HG03045 (cell line): Measurements from ENCODE around the gene TBC1D22A.

Source experiments
- ATAC-seq: cut with Tn5 transposase; IDR thresholded peaks from one replicate; pipeline ENCODE4 v1.9.1; 2021; ENCODE audit warnings: mild to moderate bottlenecking, moderate library complexity; ENCODE audit not compliant: unreplicated experiment

Gene TBC1D22A

DNA sequence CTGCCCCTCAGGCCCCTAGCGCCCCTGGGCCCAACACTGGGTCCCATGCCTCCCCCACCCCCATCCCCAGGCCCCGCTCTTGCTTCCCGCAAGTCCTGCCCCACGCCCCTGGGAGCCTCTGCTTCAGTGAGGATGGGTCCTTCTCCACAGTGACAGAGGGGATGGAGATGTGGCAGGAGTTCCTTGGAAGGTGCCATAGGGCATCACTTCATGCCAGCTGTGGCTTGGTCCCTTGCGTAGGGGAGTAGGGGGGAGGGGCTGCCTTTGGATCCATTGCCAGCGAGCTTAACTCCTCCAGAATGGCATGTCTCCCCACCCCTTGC lies 9.5 kb upstream of the TBC1D22A start:
- ATAC-seq: no peak

DNA sequence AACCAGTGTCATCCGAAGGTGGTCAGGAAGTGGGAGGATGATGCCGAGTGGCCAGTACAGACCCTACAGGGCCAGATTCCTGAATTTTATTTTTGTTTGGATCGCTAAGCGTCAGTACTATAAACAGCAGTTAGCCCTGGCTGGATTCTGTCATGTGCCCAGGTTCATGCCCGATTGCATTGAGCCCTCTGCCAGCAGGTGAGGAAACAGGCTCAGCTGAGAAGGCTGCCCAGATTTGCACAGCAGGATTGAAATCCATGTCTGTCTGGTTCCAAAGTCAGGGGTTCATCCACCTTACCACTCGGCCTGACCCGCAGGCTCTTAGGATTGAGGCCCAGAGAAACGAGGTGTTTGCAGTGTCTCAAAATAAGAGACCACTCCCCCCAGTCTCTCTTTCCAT lies 9.1 kb upstream of the TBC1D22A start:
- no peak for ATAC-seq

DNA sequence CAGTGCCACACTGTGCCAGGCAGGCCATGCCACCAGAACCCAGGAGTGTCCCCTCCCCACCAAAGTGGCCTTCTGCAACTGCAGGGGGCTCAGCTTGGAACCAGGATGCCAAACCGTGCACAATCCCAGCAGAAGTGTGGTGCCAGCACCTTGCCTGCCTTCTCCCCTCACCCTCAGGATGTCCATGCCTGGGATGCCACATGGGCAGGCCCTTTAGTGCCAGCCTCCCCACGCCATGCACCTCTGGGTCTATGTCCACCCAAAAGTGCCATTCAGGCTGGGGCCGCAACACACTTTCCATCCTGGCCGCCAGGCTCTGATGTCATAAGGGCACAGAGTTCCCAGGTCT lies 8.7 kb upstream of the TBC1D22A start:
- ATAC-seq: no peak

DNA sequence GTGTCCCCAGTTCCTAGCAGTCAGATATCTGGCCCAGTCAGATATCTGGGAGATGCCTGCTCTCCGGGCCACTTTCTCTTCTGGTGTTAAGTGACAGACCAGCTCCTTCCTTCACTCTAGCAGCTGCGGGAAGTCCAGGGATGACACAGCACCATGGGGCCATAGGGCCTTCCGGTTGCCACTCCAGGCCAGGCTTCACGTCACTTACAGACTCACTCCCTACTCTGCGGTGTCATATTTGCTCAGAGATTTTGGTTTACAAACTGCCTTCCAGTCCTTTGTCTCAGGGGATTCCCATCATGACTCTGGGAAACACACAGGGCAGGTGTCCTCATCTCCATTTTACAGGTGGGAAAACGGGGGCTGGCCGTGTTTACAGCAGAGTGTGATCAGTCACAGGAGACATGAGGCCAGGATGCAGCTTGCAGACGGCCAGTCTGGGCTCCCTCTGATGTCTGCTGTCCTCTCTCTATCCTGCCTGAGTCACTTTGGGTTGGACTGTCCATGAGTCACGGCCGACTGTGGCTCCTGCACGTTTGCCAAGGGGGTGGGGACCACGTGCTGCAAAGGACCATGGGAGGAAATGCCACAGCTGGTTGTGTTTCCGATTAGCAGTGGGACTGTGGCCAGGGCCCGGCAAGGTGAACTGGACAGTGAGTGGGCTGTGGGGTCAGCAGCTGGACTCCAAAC lies 8.2 kb upstream of the TBC1D22A start:
- ATAC-seq: no peak

DNA sequence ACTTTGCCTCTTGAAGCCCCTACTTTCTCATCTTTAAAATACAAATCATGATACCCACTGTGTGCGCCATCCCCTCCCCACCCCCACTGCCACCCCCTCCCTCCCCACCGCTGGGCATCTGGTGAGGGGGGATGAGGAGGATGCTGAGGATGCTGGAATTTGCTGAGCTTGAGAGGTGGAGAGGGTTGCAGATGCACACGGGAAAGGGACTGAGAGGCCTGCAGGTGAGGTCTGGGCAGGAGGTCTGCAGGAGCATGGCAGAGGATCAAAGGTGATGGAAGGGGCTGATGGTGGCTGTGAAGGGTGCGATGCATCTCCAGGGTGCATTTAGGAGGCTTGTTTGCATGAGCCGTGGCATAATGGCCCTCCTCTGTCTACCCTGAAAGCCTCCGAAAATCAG lies 7.6 kb upstream of the TBC1D22A start:
- no peak for ATAC-seq

DNA sequence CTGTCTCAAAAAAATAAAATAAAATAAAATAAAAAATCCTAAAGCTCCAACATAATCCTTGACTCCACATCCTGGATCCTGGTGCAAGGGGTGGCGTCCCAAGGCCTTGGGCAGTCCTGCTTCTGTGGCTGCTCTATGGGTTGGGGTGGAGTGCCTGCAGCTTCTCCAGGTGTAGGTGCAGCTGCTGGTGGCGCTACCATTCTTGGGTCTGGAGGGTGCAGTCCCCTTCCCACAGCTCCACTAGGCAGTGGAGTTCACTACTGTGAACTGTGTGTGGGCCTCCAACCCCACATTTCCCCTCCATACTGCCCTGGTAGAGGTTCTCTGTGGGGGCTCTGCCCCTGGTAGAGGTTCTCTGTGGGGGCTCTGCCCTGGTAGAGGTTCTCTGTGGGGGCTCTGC lies 6.9 kb upstream of the TBC1D22A start:
- ATAC-seq: no peak

DNA sequence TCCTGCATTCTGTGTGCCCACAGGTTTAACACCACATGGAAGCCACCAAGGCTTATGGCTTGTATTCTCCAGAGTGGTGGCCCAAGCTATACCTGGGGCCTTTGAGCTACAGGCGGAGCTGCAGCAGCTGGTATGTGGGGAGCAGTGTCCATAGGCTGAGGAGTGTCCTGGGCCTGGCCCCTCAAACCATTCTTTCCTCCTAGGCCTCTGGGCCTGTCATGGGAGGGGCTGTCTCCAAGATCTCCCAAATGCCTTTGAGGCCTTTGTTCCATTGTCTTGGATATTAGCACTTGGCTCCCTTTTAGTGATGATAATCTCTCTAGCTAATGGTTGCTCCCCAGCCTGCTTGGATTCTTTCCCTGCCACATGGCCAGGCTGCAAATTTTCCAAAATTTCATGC lies 6.4 kb upstream of the TBC1D22A start:
- no peak for ATAC-seq

DNA sequence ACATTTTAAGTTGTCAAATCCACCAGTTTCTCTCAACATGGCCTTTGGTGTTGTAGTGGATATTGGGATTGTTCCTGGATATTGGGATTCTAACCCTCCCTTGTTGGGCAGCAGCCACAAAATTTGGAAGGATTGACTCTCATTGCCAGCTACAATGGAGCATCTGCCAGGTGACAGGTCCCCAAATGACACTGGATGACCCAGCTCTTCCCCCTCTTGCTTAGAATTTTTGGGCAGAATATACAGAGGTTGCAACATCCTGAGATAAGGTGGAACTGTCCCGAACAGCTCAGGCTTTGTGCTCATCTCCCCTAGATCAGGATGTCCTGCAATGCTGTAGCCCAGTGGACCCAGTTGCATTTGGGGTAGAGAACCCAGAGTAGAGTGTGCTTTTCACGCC lies 5.3 kb upstream of the TBC1D22A start:
- ATAC-seq: no peak

DNA sequence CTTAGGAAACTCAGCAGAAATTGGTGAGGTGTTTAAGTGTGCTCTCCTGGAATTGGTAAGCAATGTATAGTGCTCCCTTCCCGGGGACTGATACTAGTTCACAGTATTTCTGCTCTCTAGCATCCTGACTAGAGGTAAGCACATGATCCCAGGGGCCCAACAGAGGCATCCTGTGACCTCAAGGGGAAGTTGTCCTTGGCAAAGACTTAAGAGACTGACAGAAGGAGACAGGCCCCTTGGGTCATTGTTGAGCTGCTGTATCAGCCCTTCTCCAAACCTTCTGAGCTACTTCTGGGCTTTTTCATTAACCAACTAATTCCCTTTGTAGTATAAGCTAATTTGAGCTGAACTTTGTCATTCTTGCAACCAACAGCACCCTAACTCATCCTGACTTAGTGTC lies 4.3 kb upstream of the TBC1D22A start:
- no peak for ATAC-seq

DNA sequence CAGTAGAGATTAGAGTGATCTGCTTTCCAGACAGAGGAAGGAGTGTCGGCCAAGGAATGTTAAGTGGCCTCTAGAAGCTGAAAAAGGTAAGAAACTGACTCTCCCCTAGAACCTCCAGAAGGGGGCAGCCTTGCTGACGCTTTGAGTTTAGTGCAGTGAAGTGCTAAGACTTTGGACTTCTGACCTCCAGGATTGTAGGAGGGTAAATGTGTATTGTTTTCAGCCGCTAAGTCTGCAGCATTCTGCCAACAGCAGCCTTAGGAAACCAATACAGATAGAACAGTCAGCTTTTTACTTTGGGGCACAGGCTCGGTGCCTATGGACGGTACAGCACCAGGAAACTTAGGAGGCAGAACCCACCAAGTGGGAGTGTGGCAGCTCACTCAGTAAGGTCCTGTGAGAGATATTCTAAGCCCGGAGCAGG lies 3.6 kb upstream of the TBC1D22A start:
- ATAC-seq: no peak

DNA sequence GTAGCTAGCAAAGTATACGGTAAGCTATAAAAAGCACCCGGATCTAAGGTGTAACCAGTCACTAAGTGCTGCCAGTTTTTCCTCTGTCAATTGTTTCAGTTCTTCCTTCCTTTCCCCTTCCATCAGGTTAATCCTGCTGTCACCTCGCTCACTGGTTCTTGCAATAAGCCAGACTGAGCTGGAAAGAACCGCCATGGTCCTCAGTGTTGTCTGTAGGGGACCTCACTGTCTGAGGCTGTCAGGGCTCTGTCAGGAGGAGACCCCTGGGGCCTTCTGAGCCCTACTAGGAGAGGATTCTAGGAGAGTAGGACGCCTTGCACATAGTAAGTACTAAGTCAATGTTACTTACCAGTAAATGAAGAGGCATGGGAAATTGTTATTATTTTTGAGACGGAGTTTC lies 1.4 kb upstream of the TBC1D22A start:
- no peak for ATAC-seq

DNA sequence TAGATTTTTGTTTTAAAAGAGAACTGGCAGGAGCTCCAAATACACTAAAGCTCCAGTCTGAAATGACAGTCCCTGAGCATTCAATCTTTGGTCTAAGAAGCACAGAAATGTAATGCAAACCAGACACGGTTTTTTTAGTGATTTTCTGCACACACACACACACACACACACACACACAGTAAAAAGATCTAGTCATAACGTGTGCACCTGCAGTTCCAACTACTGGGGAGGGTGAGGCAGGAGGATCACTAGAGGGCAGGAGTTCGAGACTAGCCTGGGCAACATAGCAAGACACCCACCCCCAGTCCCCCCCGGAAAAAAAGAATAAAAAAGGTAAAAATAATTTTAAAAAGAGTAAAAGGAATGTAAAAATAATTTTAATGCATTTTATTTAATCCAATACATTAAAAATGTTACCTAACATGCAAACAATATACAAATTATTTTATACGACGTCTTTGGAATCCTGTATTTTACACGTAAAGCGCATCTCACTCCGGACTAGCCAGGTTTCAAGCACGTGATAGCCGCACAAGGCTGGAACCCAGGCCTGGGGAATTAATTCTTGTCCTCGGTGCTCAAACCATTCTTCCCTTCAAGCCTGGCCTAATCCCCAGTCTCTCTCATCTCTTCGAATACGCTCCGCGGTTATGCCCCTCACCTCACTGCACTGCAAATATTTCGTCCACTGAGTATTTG lies 762 bp upstream of the TBC1D22A start:
- ATAC-seq: no peak

DNA sequence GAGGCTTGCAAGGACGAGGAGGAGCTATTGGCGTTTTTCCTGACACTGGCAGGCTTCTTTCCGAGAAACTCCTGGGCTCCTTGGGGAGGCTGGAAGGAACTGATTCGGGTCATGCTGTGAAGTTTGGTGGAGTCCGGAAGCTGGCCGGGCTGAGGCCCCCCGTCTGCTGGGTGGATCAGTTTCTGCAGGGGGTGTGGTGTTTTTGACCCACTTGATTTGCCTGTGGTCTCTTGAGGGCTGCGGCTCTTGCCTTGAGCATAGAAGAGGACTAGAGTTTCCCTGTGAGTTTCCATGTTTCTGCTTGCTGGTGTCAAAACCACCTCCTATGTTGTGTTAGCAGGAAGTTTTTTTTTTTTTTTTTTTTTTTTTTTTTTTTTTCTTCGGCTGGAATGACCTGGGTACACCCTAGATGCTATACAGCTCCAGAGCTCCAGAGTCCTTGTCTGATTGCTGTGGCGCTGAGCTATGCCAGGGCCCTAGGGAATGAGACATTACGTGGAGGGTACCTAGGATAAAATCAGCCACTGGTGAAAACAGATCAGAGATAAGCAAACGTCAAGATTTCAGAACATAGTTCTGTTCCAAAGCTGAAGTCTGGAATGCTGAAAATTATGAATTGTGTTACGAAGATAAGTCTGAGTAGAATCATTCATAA lies 728 bp downstream of the TBC1D22A start:
- ATAC-seq: peak; percentile 51

DNA sequence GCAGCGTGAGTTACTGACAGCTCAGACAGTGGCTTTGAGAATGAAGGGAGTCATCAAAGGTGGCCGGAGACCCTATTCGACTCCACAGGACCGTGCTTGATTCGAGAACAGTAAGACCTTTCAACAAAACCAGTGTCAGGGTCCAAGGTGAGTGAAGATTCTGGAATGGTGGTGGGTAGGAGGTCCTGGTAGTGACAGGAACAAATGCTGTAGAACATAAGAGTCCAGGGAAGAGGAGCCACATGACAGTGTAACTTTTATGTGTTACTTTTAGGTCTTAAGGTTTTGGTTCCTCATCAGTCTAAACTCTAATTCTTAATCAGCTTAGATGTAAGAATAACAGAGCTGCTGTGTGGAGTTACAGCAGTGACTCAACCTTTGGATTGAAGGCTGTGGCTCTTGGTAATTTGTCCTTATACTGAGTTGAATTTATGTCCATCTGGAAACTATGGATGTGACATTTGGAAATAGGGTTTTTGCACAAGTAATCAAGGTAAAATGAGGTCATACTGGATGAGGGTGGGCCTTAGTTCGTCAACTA lies 1.8 kb downstream of the TBC1D22A start:
- no peak for ATAC-seq

DNA sequence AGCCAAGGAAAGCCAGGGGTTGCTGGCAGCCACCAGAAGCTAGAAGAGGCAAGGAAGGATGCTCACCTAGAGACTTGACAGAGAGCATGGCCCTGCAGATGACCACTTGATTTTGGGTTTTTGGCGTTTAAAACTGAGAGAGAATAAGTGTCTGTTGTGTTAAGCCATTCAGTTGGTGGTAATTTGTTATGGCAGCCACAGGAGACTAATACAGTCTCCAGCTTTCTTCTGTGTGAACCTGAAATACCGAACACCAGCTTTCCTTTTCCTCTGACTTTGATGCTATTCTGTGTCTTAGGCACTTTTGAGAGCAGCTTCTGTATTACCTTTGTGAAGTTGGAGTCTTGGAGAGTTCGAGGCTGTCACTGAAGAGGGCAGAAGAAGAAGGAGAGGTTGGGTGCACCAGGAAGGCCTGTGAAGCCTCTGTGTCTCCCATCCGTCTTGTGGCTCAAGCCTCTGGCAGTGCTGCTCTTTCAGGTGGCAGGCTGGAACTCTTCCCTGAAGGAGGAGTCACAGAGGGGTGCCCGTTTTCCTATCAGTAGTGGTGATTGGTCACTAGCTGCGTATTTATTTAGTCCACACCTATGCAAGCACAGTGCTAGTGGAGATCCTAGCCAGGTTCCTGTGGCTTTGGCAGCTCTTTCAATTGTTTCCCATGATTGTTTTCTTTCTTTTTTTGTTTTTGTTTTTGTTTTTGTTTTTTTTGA lies 2.5 kb downstream of the TBC1D22A start:
- ATAC-seq: no peak

DNA sequence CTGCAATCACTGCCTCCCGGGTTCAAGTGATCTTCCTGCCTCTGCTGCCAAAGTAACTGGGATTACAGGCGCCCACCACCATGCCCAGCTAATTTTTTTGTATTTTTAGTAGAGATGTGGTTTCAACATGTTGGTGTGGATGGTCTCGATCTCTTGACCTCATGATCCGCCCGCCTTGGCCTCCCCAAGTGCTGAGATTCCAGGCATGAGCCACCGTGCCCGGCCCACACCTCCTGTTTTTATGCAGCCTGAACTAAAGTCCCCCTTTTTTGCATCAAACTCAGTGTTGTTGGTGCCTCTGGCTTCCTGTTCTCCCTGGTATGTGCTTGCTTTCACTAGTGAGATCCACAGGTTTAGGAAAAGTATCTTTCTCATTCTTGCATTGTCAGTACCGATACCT lies 4.2 kb downstream of the TBC1D22A start:
- ATAC-seq: no peak

DNA sequence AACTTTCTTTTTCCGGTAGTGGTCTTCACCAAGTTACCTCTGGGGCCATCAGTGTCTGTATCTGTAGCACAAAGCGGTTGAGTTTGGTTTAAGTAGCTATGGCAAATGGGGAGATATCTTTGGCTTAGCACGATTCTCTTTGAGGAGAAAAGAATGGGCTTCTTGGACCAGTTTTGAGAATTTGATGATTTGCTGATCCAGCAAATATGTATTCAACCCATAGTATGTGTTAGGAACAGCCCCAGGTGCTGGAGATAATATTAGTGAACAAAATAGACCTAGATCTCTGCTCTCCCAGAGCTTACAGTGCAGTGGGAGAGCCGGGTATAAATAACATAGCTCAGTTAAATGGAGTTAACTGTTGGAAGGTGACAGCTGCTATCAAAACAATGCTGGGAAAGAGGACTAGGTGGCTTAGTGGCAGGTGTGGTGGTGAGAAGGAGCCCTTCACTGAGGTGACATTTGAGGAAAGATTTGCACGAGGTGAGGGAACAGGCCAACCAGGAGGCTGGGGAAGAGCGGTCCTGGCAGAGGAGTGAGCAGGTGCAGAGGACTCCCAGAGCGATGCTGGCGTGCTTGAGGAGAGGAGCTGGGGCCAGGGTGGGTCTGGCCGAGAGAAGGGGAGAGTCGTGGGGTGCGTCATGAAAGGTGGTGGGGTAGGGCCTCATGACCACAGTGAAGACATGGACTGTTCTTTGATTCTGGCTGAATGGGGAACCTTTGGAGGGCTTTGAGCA lies 5.0 kb downstream of the TBC1D22A start:
- ATAC-seq: no peak

DNA sequence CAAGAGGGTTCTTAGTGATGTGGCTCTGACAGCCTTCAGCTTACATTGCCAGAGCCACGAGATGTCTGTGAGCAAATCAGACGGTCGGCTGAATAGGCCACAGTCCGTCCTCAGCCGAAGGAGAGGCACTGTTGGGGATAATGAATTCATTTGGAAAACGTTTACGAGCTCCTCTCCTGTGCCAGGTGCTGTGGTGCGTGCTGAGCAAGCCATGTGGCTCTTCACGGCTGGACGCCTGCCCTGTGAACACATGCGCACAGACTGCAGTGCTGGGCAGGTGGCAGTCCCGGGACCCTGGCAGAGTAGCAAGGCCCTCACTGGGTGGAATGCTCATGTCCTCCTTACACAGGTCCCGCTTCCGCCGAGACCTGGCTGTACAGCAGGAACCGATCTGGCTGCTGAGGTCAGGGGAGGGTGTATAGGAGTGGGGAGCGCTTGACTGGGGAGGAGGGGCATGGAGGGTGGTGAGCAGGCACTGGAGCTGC lies 6.8 kb downstream of the TBC1D22A start:
- no peak for ATAC-seq

DNA sequence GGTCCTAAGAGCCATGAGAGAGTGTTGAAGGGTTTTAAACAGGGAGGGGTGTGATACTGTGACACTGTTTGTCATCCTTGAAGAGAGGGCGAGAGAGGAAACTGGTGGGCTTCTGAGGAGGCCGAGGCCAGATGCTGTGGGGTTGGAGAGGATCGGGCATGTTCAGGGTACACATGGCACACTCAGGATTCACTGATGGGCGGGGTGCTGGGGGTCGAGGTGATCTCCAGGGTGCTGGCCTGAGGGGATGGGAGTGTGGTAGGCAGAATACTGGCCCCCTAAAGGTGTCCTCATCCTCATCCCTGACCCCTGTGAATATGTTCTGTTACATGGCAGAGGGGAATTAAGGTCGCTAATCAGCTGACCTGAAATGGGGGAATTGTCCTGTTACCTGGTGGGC lies 7.3 kb downstream of the TBC1D22A start:
- ATAC-seq: no peak

DNA sequence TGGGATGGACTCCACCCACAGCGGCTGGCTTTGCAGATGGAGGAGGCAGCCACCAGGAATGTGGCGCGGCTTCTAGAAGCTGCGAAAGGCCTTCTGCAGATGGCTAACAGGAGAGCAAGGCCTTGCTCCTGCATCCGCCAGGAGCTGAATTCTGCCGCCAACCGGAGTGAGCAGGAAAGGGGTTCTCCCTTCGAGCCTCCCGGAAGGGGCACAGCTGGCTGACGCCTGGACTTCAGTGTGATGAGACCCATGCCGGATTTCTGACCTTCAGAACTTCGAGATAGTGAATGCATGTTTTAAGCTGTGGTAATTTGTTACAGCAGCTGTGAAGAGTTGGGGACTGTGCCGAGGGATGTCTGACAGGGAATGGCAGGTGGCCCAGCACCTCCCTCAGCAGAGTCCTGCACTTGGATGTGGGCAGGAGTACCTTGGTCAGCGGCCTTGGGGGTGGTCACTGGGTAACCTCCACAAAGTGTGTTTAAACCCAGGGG lies 7.7 kb downstream of the TBC1D22A start:
- no peak for ATAC-seq

DNA sequence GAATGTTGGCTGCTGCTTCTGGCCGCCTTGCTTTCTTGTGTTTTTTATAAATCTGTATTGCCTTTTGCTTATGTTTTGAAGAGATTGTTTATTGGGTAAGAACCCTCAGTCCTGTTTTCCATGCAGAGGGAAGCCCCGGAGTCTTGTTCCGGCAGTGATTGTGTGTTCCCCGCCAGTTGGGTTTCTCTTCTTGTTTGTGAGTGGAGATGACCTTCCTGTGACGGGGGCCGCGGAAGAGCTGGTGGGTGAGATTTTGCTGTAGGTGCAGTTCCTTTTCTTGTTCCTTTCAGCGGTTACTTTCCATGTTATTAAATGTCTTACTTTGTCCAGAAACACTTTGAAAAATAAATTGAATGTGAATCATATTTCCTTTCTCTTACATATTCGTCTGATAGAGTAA lies 8.3 kb downstream of the TBC1D22A start:
- no peak for ATAC-seq
